GM18858 (cell line): Measurements from ENCODE around the gene GSC.
"Not testable (repeated sequence)": the region's sequence is repeated elsewhere in the genome, so short reads cannot be mapped to it uniquely, and the experiment has no call there.

Experiments used
- ATAC-seq: cut with Tn5 transposase; IDR thresholded peaks from one replicate; pipeline ENCODE4 v1.9.1; 2021; ENCODE audit not compliant: unreplicated experiment

The GSC gene

DNA sequence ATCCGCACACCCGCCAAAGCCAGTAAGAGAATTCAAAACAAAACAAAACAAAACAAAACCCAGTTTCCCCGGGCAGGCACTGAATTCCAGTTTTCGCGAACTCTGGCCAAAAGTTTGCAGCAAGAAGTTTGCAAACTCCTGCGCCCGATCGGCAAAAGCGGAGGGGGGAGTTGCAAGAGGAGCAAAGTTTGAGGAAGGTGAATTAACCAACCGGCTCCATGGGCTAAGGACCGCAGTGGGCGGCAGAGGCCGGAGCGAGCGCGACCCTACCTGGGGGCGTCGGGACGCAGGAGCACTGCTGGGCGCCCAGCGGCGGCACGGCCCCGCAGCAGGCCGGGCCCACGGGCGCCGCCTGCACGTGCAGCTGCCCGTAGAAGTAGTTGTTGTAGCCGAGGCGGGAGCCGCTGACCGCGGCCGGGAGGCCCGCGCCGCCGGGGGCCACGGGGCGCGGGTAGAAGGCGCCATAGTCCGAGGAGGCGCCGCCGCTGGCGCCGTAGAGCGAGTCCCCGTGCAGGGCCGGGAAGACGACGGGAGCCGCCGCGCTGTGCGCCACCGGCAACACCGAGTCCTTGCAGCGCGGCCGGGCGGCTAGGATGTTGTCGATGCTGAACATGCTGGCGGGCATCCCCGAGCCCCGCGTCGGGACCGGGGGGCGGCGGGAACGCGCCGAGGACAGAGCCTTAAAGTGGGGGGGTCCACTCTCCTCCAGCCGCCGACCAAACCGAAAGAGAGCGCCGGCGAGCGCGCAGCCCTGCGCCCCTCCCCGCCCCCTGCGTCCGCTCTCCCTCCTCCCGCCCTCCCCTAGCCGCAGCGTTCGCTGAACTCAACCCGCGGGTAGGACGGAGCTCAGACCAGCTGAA is at the start of gene GSC:
Gene GSC, minus strand, starts transcription at position 723 of the 860 bp plus-strand sequence. Its CDS starts 98 bp downstream, at position 625.
- no peak for ATAC-seq

DNA sequence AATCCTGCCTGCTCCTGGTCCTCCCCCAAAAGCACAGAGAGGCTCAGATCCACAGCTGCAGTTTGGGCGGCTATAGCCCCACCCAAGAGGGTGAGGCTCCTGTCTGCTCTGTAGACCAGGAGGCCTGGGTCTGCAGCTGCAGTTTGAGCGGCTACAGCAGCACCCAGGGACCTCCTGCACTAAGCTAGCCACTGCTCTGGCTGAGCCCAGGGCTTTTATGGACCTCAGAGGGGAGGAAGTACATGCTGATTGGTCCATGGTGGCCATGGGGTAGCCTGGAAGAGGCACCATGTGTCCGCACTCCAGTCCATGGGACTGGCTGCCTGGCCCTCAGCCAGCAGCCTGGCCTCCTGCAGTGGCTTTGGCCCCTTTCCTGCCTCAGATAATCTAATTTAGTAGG is 49.6 kb upstream of the GSC start:
- ATAC-seq, result no peak

DNA sequence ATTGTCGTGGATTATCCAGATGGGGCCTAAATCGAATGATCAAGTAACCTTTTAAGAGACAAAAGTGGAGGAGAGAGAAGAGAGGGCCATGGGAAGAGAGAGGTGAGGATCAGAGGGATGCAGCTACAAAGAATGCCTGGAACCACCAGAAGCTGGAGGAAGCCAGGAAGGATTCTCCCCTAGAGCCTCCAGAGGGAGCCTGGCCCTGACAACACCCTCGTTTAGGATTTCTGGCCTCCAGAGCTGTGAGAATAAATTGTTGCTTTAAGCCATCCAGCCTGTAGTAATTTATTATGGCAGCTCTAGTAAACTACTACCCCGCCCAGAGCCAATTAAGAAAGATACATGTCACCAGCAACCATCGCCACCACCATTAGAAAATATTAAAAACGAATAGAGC is 46.2 kb upstream of the GSC start:
- no peak for ATAC-seq

DNA sequence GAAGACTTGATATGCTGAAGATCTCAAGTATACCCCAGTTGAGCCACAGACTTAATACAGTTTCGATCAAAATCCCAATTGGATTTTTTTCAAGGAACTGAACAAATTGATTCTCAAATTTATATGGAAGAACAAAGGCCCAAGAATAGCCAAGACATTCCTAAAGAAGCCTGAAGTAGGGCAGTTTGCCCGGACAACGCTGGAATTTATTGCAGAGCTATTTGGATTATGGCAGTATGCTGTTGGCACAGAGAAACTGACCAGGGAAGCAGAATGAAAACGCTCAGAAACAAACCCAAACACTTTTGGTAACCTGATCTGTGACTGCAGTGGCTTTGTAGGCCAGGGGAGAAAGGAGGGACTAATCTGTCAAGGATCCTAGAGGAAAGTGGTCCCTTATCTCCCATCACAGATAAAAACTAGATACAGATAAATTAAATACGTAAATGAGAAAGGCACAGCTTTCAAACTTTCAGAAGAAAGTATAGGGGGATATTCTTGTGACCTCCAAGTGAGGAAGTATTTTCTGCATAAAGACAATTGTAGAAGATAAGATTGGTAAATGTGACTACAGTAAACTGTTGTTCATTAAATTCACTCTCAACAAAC is 35.9 kb upstream of the GSC start:
- no peak for ATAC-seq

DNA sequence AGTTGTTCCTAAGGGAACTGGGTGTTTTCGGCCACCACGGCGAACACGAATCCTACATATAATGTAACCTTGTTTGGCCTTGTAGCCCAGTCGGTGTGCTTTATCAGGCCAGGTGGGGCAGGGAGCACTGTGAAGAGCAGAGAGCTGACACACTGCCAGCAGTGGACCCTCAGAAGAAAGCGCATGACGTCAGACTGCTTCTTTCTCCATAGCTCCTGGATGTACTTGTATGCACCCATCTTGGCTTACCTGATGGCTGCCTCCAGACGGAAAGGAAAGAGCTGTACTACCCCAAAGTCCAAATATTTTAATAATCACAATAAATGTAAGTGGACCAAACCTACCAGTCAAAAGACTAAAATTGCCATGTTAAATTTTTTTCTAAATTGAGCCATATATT is 31.3 kb upstream of the GSC start:
- no peak for ATAC-seq

DNA sequence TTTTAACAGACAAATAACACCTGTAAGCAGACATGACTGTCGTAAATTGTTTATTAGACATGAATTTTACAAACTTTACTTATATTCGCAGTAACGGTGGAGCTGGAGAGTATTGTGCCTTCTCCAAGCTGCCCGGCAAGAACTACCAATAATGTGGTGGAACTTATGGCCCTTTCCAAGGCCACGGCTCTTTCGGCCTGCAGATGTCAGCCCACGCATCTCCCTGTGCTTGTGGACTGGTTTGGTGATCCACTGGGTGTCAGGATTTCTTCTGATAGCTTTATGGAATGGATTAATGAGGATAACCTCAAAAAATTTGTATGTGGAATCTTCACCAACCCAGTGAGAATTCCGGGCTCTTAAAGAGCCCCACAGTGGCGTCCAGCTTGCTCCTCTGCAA is 30.9 kb upstream of the GSC start:
- not testable (repeated sequence) for ATAC-seq

DNA sequence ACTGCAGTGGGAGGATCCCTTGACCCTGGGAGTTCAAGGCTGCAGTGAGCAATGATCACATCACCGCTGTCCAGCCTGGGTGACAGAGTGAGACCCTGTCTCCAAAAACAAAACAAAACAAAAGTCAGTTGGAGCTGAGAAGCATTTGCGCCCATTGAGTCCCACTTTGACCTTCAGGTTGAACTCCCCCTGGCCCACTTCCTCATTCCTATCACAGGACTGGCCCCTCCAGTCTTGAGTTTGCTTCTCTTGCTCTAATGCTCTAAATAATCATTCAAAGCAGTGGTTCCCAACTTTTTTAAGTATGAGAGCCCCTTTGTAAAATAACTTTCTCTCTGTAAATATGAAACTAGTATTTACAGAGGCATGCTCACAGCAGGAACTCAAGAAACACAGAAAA is 28.0 kb upstream of the GSC start:
- ATAC-seq, result no peak

DNA sequence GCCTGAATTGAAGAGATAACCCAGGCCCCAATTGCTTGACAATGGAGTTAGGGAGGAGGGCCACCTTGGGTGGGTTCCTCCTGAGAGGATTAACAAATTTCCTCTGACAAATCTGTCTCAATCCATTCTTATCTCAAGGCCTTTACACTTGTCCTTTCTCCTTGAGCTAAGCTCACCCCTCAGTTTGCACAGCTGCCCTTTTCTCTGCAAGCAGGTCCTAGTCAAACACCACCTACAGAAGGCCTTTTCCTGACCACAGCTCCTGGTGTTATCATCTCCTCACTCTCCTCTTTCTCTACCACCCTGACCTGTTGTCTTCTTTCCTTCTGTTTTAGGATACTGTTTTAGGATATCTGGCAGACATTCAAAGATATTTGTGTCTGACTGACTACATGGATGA is 26.4 kb upstream of the GSC start:
- ATAC-seq, result no peak

DNA sequence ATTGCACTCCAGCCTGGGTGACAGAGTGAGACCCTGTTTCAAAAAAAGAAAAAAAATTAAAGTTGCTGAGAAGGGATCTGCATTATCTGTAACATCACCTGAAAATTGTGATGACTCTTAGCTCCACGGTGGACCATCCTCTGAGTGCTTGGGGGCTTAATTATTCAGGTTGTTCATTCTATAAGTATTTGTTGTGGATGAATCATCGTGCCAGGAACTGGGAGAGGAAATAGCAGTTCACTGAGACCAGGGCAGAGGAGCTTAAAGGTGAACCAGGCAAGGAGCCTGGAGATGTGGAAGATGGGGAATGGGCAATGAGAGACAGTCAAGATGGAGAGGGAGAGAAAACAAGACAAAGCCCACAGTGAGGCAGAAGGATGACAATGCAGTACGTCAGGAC is 25.5 kb upstream of the GSC start:
- no peak for ATAC-seq

DNA sequence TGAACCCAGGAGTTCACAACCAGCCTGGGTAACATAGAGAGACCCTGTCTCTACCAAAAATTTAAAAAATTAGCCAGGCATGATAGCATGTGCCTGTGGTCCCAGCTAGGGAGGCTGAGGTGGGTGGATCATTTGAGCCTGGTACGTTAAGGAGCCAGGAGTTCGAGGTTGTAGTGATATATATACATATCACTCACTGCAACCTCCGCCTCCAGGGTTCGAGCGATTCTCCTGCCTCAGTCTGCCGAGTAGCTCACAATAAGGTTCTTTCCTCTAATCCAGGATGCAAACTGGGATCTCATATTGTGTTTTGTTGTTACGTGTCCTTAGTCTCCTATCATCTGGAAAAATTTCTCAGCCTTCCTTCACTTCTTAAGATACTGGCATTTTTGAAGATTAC is 24.0 kb upstream of the GSC start:
- ATAC-seq, result no peak

DNA sequence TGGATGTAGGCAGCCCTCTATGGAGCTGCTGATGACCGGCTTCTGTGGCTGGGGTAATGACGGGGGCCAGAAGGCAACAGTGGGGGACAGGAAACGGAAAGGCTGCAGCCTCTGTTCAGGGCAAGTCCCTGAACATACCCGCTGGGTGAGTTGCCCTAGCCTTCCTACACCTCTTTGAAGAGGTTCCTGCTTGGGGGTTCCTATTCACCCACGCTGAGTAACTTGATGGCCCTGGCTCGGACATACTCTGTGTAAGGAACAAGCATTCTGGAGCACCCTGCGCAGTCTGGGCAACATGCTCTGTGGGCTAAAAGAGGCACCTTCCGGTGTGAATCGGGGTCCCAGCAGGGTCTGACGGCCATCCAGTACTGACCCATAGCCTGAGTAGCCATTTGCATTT is 17.7 kb upstream of the GSC start:
- ATAC-seq, result no peak

DNA sequence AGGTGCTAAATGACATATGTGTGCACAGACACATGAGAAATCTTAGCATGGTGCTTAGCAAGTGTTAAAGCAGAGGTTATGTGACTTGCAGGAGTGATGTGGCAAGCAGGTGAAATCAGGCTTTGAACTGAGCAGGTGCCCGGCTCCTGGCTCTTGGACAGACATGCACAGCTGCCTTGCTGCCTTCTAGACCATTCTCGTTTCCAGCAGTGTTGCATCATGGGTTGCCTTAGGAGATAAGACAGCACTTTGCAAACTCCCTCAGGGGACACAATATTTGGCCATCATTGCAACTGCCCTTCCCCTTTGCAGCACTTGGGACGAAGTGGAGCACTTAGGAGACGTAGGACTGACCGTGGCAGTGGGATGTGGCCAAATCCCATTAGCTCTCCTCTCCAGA is 17.2 kb upstream of the GSC start:
- ATAC-seq, result no peak

DNA sequence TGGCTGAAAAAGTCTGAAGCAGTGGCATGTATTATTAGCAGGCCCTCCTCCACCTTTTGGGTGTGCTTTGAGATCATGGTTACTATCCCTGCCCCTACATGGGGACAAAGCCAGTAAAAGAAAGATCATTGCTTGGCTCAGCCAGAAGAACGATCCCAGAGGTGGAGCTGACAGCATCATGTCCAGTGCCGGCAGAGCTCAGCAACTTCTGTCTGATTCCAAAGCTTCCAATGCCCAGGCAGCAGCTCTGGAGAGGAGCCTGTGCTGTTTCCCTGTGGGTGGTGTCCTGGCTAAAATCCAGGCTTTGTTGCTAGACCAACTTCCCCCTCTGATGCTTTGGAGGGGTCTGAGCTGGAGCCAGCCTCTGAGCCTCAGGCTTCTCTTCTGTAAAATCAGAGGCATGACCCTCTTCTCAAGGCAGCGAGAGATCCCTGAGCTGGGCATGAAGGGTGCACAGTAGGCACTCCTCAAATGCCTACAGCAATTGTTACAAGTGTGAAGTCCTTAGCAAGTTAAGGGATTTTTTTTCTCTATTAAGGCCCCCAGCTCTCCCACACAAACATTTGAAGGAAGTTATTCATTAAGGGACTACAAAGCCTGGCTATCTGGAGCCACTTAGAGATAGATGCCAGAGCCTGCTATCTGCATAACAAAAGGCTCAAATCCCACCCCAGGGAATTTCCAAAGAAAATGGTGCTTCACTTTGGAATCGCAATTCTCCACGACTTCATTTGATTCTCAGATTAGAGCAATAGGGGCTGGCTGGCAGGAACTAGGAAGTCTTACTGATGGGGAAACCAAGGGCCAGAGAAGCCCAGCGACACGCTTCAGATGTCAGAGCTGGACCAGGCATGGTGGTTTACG is 10.9 kb upstream of the GSC start:
- no peak for ATAC-seq

DNA sequence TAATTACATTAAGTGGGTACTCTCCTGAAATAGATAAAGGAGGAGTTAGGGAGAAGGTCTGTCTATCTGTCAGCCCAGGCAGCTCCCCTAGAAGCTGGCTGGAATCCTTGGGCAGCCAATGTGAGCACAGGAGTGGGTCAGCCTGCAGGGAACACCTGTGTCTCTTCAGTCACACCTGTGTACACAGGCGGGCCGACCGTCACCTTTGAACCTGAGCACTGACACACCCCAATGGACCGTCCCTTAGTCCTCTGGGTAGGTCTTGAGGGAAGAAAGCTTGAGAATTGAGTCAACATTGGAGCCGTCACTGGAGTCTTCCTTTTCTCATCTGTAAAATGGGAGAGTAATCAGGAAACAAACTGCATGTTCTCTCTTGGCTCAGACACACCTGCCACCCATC is 9.8 kb upstream of the GSC start:
- no peak for ATAC-seq

DNA sequence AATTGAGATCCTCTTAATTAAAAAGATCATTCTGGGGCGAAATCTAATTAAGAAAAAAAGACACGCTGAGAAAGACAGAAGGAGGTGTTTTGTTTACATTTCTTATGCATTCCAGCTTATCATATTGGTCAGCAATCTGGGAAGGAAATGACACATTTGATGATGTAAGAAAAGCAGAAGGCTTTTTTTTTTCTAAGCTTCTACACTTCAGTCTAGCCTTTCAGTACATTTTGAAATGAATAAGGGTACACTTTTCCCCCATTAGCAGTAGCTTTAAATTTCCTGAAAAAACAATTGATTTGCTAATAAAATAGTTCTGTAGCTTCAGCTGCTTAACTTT is 5.9 kb upstream of the GSC start:
- ATAC-seq, result no peak

DNA sequence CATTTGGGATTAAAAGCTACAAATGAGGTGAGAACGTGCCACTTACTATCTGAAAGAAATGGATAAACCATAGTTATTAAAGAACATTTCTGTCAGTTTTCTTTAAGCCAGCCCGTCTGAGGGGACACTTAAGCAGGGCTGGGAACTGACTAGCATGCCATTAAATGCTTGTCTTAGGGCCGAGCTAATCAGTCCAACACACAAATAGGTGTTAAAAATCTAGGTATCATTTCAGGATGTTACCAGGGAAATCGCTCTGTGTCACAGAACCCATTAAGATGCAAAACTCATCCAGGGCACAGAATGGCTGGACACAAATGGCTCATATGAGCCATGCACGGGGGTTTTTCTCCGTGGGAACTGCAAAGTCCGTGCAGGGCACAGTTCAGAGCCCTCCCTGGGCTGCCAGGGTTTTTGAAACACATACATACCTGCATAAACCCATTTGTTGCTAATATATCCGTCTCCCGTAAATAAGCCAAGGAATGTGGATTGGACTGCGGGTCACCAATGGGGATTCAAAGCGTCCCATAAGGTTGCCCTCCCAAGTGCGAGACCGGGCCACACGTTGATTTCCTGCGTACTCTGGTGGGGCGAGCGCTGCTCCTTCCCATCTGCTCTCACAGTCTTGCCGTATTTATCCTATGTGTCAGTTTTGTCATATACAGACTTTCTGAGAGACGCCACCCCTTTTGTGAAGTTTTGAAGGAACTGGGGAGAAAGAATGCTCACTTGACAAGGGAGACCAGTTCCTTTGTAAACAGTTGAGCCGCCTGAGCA is 5.4 kb upstream of the GSC start:
- no peak for ATAC-seq

DNA sequence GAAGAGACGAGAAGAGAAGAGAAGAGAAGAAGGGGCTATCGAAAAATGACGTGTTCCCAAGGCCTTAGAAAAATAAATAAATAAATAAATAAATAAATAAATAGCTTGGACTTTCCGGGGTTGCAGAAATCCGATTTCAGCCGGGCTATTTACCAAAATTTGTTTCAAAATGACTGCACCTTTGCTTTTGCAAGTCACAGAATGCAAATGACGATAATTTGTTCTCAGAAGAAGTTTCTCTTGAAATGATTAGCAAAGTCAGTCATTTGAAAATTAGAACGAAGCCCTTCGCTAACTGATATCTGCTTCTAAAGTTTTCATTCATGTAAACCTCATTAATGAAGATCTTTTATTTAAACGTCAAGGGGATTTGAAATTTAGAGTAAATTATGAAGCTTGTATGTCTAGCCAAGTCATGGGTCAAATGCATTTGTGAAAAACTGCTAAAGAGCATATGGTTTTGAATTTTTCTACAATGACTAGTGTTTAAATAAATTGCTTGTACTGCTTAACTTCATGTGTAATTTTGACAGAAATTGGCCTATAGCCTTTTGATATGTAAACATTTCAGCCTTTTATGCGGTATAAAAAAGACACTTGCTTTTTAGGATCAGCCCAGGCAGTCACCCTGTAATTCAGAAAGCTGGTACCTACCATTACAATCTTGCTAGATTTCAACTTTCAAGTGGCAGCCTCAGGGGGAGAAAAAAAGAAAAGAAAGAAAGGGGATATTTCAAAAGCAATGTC is 4.6 kb upstream of the GSC start:
- ATAC-seq, result no peak

DNA sequence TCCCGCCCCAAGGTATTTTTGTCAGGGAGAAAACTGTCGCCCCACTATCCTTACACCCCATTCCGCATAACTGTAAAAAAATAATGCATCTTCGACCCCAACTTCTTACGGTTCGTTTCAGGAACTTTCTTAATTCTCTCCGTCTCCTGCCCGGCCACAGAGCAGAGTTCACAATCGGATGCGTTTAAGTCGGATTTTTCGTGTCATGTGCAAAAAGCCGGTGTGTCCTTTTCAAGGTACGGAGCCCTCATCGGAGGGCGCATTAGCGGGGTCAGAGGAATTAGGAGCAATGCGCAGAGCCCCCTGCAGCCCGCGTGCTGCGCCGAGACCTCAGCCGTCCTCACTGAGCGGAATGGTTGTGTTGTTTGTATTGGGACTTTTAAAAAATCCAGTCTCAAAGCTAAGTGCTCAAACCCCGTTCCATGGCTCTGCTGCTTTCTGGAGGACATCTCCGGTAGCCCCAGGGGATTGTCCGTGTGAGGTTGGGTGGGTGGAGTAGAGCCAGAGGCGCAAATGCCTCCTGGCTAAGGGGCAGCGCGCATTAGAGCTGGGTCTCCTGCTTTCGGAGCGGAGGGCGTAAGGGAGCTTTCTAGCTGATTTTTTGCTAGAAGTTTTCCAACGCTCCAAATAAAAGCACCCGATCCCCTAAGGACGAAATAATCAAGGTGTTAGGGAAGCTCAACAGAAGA is 3.9 kb upstream of the GSC start:
- no peak for ATAC-seq

DNA sequence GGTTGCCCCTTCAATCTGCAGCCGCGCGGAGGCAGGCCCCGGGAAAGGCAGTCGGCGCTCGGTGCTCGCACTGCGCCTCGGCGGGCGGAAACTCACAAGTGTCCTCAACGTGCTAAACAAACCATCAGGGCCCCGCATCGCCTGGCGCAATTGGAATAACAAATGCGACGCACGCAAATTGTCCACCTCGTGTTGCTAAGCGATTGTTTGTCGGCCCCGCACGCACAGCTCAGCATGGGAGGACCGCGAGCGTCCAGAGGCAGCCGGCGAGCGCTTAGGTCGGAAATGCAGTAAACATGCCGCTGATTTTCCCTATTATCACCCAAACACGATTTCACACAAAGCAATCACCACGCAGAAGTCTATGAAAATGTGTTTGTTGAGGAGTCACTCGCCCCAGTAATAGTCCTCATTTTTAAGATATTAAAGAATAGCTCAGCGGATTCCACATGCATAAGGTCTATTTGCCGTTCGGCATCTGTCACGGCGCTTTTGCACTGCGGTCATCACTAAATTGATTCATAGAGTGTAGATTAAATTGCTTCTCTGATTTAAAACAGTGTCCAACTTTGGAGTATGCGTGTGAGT is 3.2 kb upstream of the GSC start:
- ATAC-seq, result no peak

DNA sequence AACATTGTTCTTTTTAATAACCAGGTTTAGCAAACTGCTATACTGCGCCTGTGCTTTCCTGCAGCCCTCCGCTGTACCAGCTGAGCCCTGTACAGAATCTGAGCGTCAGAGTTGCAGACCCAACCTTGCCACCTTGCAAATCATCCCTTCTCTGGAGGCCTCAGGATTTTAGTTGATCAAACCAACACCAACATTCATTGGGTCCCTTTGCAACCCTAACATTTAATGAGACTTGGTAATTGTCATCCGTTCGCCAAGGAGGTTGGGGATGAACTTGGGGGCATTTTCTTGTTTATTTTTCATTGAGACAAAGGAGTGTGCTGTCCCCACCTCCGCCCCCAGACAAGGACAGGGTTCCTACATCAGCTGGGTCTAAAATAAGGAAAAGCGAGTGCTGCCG is 2.6 kb upstream of the GSC start:
- no peak for ATAC-seq
